Ureter (tissue), 1 donor: Measurements from ENCODE around the gene VWA5A. TPM values are rescaled to one million over a fixed set of nuclear protein-coding genes. Genes with fewer than 3 reads are reported as not detected.
A peak's percentile ranks its signal among the peaks of the same experiment; 100 is the strongest.
"Not testable (repeated sequence)": the region's sequence is repeated elsewhere in the genome, so short reads cannot be mapped to it uniquely, and the experiment has no call there.

ENCODE experiments used
- DNase-seq: peaks from one replicate; pipeline ENCODE4 v3.0.0-alpha.2; 2020; ENCODE audit warnings: low spot score
- total RNA-seq: library from RNA; stranded (reverse); gene quantifications from one replicate; pipeline ENCODE4 v1.2.4, GENCODE V29; 2023
- donor health status: DM: yes; HTN: yes; CAD: no.

The VWA5A gene
- total RNA-seq, 1 donor from 2014 or later, result 46.3 TPM

- DNase-seq, result no peak
These were observed 24.3 kb upstream of the VWA5A start for GRCh38 chr11:124090996-124091395.

DNA sequence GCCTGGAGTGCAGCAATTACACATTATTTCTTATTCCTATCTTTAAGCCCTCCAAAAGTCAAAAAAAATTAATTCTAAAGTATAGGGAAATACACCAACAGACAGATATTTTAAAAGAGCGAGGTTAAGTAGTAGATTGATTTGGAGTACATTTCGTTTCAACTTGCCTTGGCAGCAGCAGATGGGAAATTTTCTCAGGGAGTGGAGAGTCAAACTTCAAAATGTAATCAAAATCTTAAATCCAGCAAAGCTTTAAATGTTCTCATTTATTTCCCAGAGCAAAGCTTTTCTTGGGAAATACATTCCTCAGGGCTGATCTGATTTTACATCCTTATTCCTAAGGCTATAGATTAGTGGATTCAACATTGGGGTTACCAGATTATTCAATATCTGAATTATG is 21.9 kb upstream of the VWA5A start:
- DNase-seq, result no peak

- DNase-seq, result no peak
These were observed 20.5 kb upstream of the VWA5A start for GRCh38 chr11:124094731-124095130.

- no peak for DNase-seq
These were observed 18.9 kb upstream of the VWA5A start for GRCh38 chr11:124096364-124096763.

GRCh38 chr11:124098141-124098540 is 17.1 kb upstream of the VWA5A start:
- no peak for DNase-seq

- no peak for DNase-seq
These were observed 13.5 kb upstream of the VWA5A start for GRCh38 chr11:124101737-124102136.

DNA sequence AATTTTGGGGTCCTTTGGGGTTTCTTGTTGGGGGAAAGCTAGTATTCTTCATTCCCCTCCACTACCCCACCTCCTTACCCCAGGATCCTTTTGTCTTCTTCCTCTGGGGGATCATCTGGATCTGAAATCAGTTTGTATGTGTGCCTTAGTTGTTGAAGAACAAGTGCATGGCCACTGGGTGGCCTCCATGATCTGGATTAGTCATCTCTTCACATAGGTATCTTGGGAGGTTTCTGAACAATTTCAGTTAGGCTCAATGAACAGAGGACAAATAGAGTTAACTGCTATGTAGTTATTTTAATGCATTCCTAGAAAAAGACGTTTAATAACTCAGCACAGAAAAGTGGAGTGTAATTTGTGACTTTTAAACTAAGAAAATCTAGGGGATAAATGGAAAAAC is 7.1 kb upstream of the VWA5A start:
- no peak for DNase-seq

DNA sequence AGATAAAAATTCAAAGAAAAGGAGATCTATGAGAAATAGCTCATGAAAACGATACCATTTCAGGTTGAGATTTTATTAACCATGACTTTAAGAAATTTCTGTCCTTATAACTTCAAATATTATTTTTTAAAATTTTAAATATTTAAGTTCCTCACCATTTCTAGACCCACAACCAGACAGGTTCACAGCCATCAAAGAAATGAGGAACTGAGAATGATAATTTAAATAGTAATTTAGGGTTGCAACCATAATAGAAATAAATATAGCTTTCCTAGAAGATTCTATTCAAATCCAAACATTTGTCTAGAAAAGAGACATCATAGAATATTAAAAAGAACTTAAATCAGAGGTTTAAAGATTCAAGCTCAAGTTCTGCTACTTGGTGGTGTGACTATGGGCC is 5.9 kb upstream of the VWA5A start:
- DNase-seq, result no peak

DNA sequence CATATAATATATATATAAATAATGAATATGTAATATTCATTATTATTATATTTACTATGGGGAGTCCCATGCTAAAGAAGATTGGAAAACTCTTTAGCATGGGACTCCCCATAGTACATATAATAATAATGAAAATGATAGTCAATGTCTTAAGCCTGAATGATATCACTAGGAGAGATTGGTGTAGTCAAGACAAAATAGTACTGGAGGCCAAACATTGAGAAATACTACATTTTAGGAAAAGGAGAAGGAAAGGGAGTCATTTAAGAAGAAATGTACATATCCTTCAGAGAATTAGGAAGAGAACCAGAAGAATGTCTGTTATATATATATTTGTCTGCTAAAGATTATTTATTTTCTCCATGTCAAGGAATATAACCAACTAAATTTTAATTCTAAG is 5.0 kb upstream of the VWA5A start:
- DNase-seq, result no peak

DNA sequence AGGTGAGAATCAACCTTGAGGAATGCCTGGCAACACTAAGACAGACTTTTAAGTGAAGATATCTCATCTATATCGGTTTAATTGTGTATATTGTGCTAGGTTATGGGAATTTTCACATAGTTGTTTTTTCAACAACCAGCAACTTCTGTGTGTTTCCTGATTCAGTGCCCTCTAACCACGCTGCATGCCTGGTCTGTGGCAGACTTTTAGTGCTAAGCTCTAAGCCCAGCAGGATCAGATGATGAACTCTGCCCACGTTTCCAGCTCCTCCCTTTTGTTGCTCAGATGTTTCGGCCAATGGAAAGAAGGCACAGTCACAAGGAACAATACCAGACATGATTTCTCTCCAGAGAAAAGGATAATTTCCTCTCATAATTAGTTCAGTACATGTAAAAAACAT is 1.4 kb upstream of the VWA5A start:
- DNase-seq, result peak; percentile 44

- peak; percentile 48 for DNase-seq
These were observed 749 bp downstream of the VWA5A start for GRCh38 chr11:124115782-124116616.

- DNase-seq, result no peak
These were observed 3.9 kb downstream of the VWA5A start for GRCh38 chr11:124119103-124119502.

DNA sequence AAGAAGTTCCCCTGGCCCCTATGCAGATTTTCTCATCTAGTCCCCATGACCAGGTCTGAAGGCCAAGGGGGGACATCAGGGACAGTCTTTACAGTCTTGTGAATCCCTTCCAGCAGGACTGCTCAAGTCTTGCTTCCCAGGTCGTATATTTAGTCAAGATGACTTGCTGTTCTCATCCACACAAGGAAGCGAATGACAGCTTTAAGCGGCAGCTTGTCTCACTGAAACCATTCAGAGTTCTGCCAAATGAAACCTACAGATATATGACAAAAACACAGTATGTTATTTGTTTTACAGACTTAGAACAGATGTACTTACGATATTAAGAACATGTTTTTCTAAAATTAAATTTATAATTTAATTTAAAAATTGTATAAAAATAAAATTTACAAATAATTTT is 5.6 kb downstream of the VWA5A start:
- no peak for DNase-seq

GRCh38 chr11:124122123-124122522 is 6.9 kb downstream of the VWA5A start:
- no peak for DNase-seq

DNA sequence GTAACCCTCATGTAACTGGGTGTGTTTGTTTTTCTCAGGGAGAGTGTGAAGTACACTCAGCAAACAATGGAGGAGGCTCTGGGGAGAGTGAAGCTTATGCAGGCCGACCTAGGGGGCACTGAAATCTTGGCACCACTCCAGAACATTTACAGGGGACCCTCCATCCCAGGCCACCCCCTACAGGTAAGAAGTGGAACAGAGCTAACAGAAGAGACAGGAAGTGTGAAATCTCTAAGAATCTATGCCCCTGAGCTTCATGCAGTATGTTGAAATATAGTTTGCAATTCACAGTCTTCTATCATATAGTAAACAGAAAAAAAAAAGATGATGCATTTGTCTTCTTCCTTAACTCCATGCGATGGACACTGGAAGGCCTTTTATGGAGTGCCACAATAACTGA is 8.4 kb downstream of the VWA5A start:
- no peak for DNase-seq

DNA sequence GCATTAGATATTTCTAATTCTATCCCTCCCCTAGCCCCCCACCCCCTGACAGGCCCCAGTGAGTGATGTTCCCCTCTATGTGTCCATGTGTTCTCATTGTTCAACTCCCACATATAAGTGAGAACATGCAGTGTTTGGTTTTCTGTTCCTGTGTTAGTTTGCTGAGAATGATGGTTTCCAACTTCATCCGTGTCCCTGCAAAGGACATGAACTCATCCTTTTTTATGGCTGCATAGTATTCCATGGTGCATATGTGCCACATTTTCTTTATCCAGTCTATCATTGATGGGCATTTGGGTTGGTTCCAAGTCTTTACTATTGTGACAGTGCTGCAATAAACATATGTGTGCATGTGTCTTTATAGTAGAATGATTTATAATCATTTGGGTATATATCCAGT is 11.9 kb downstream of the VWA5A start:
- DNase-seq, result not testable (repeated sequence)

- no peak for DNase-seq
These were observed 27.8 kb downstream of the VWA5A start for GRCh38 chr11:124143034-124143433.

GRCh38 chr11:124147951-124148350 is 32.7 kb downstream of the VWA5A start:
- no peak for DNase-seq

- no peak for DNase-seq
These were observed 35.4 kb downstream of the VWA5A start for GRCh38 chr11:124150684-124151083.

DNA sequence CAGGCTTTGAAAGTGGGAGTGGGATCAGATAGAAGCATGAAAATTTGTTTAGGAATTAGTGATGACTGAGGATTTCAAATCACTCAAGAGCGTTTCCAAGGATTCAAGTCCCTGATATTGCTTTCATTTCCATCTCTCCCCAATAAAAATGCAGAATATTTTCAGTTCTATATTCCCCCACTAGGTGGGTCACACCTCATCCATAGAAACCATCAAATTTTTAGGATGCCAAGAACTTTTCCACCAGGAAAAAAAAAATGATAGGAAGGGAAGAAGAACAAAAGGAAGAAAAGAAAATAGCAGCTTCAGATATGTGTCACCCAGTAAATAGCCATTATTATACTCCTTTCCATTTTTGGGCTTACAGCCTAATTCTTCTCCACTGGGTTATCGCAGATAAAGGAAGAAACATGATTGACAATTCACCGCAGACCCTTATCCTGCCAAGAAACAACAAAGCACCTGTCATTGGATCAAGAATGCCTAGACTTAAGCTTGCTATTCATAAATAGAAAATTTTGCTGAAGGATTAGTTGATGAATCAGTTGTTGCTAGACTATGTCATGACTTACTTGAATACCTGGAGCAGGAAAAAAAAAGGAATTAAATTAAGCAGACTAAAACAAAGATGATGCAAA is 37.6 kb downstream of the VWA5A start:
- DNase-seq, result no peak

GRCh38 chr11:124153821-124154220 is 38.6 kb downstream of the VWA5A start:
- DNase-seq, result no peak

DNA sequence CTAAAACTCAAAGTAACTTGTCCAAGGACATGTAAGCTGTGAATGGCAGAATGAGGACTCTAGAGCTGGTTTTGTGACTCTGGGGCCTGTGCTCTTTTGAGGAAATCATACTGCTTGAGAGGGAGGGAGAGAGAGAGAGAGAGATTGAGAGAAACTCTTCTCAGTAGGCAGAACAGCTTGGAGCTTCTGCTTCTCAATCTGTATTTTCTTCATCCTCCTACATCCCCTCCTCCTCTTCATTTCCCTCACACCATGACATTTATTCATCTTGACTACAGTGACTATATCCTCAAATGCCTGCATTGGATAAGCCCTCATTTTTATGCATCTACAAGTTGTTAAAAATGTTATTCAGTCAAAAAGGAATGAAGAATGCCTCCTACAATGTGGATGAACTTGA is 44.2 kb downstream of the VWA5A start:
- no peak for DNase-seq

- DNase-seq, result no peak
These were observed 45.7 kb downstream of the VWA5A start for GRCh38 chr11:124160986-124161385.

- no peak for DNase-seq
These were observed 52.6 kb downstream of the VWA5A start for GRCh38 chr11:124167826-124168231.
